H9 (cell line): Measurements from ENCODE around the gene DACT2. TPM values are rescaled to one million over a fixed set of nuclear protein-coding genes. Genes with fewer than 3 reads are reported as not detected.

Source experiments
- DNase-seq: peaks from one replicate; pipeline ENCODE4 v3.0.0-alpha.2; 2017
- H2AFZ ChIP-seq: one replicate; pipeline ENCODE4 v1.6.1; 2013; ENCODE audit warnings: mild to moderate bottlenecking, low read length, control low read depth, moderate library complexity
- H2AK5ac ChIP-seq: 2 replicates; pipeline ENCODE4 v1.6.1; 2013; ENCODE audit warnings: low read length, control low read depth, mixed read lengths; ENCODE audit not compliant: insufficient read length
- H2BK120ac ChIP-seq: one replicate; pipeline ENCODE4 v1.6.1; 2013; ENCODE audit warnings: low read depth, mild to moderate bottlenecking, low read length, control low read depth, inconsistent platforms; ENCODE audit not compliant: poor library complexity, severe bottlenecking
- H2BK12ac ChIP-seq: 2 replicates; pipeline ENCODE4 v1.6.1; 2013; ENCODE audit warnings: low read length, control low read depth, mixed read lengths, low read depth; ENCODE audit not compliant: insufficient read length
- H2BK15ac ChIP-seq: 2 replicates; pipeline ENCODE4 v1.6.1; 2013; ENCODE audit warnings: low read depth, low read length, control low read depth
- H2BK20ac ChIP-seq: one replicate; pipeline ENCODE4 v1.6.1; 2013; ENCODE audit warnings: low read depth, mild to moderate bottlenecking, low read length, control low read depth, inconsistent platforms; ENCODE audit not compliant: poor library complexity, severe bottlenecking
- H2BK5ac ChIP-seq: 2 replicates; pipeline ENCODE4 v1.6.1; 2013; ENCODE audit warnings: low read length, control low read depth, mixed read lengths; ENCODE audit not compliant: insufficient read length
- H3K14ac ChIP-seq: 2 replicates; pipeline ENCODE4 v1.6.1; 2013; ENCODE audit warnings: low read length, control low read depth; ENCODE audit not compliant: insufficient read depth
- H3K18ac ChIP-seq: 2 replicates; pipeline ENCODE4 v1.6.1; 2013; ENCODE audit warnings: low read depth, mild to moderate bottlenecking, mixed read lengths, low read length, control low read depth; ENCODE audit not compliant: insufficient read length
- H3K23ac ChIP-seq: 2 replicates; pipeline ENCODE4 v1.6.1; 2013; ENCODE audit warnings: low read length, control low read depth, mixed read lengths, low read depth; ENCODE audit not compliant: insufficient read length
- H3K23me2 ChIP-seq: 2 replicates; pipeline ENCODE4 v1.6.1; 2013; ENCODE audit warnings: low read depth, mild to moderate bottlenecking, mixed read lengths, low read length, control low read depth; ENCODE audit not compliant: insufficient read length, poor library complexity, severe bottlenecking
- H3K27ac ChIP-seq: 2 replicates; pipeline ENCODE4 v1.5.1; 2013; ENCODE audit warnings: low read length, control low read depth, mixed read lengths, low read depth; ENCODE audit not compliant: insufficient read length
- H3K27me3 ChIP-seq: 2 replicates; pipeline ENCODE4 v1.6.1; 2013; ENCODE audit warnings: low read length, control low read depth, inconsistent platforms; ENCODE audit not compliant: insufficient read depth
- H3K4ac ChIP-seq: 2 replicates; pipeline ENCODE4 v1.6.1; 2013; ENCODE audit warnings: low read depth, mild to moderate bottlenecking, control low read depth, inconsistent platforms, low read length, moderate library complexity
- H3K4me1 ChIP-seq: 2 replicates; pipeline ENCODE4 v1.6.1; 2013; ENCODE audit warnings: low read length, control low read depth, inconsistent platforms; ENCODE audit not compliant: insufficient read depth
- H3K4me2 ChIP-seq: 2 replicates; pipeline ENCODE4 v1.6.1; 2013; ENCODE audit warnings: low read length, control low read depth, mixed read lengths; ENCODE audit not compliant: insufficient read length, insufficient read depth
- H3K56ac ChIP-seq: 2 replicates; pipeline ENCODE4 v1.6.1; 2013; ENCODE audit warnings: low read depth, mild to moderate bottlenecking, mixed read lengths, low read length, control low read depth; ENCODE audit not compliant: insufficient read length
- H3K79me1 ChIP-seq: 2 replicates; pipeline ENCODE4 v1.6.1; 2013; ENCODE audit warnings: low read depth, mild to moderate bottlenecking, moderate library complexity, low read length, control low read depth, inconsistent platforms; ENCODE audit not compliant: insufficient read depth, poor library complexity, severe bottlenecking
- H3K79me2 ChIP-seq: 2 replicates; pipeline ENCODE4 v1.6.1; 2013; ENCODE audit warnings: low read length, control low read depth, inconsistent platforms; ENCODE audit not compliant: insufficient read depth
- H3K9ac ChIP-seq: 2 replicates; pipeline ENCODE4 v1.6.1; 2013; ENCODE audit warnings: low read length, control low read depth, mixed read lengths; ENCODE audit not compliant: insufficient read length; ENCODE audit errors: extremely low read depth
- H3K9me3 ChIP-seq: one replicate; pipeline ENCODE4 v1.6.1; 2013; ENCODE audit warnings: low read depth, low read length, inconsistent platforms; ENCODE audit not compliant: control insufficient read depth
- H3T11ph ChIP-seq: one replicate; pipeline ENCODE4 v1.6.1; 2013; ENCODE audit warnings: mild to moderate bottlenecking, low read length, control low read depth, inconsistent platforms
- H4K20me1 ChIP-seq: one replicate; pipeline ENCODE4 v1.6.1; 2013; ENCODE audit not compliant: control insufficient read depth, insufficient read length, insufficient read depth
- H4K5ac ChIP-seq: 2 replicates; pipeline ENCODE4 v1.6.1; 2013; ENCODE audit warnings: low read depth, mild to moderate bottlenecking, mixed read lengths, low read length, control low read depth; ENCODE audit not compliant: insufficient read length
- H4K8ac ChIP-seq: replicated peaks from 2 replicates; pipeline ENCODE4 v1.6.1; 2013; ENCODE audit warnings: low read length, control low read depth, mixed read lengths, low read depth; ENCODE audit not compliant: insufficient read length
- H4K91ac ChIP-seq: 2 replicates; pipeline ENCODE4 v1.6.1; 2013; ENCODE audit warnings: low read depth, mild to moderate bottlenecking, moderate library complexity, mixed read lengths, low read length, control low read depth; ENCODE audit not compliant: insufficient read length
- H3K27ac Mint-ChIP-seq, 3 experiments: 2 replicates in 2 of 3; 3 replicates in 1 of 3; pipeline ENCODE4 v1.8.0; 2020 to 2021; ENCODE audit warnings: mixed read lengths in 3 of 3, mild to moderate bottlenecking in 1 of 3, moderate library complexity in 1 of 3
- H3K27me3 Mint-ChIP-seq: 2 replicates; pipeline ENCODE4 v1.8.0; 2021; ENCODE audit warnings: low read depth, mild to moderate bottlenecking, moderate library complexity, mixed read lengths
- H3K36me3 Mint-ChIP-seq, 3 experiments: 2 replicates in 2 of 3; 3 replicates in 1 of 3; pipeline ENCODE4 v1.8.0; 2020 to 2021; ENCODE audit warnings: low read depth in 3 of 3, mixed read lengths in 3 of 3; ENCODE audit not compliant: insufficient read depth in 1 of 3
- H3K4me1 Mint-ChIP-seq, 2 experiments: 2 replicates each; pipeline ENCODE4 v1.8.0; 2020; ENCODE audit warnings: mixed read lengths in 2 of 2
- H3K4me3 Mint-ChIP-seq, 2 experiments: 2 replicates in 1 of 2; 3 replicates in 1 of 2; pipeline ENCODE4 v1.8.0; 2020 to 2021; ENCODE audit warnings: mild to moderate bottlenecking in 2 of 2, mixed read lengths in 2 of 2, moderate library complexity in 1 of 2
- H3K9me3 Mint-ChIP-seq, 2 experiments: 2 replicates in 1 of 2; 3 replicates in 1 of 2; pipeline ENCODE4 v1.8.0; 2020; ENCODE audit warnings: mild to moderate bottlenecking in 2 of 2, mixed read lengths in 2 of 2, moderate library complexity in 1 of 2
- WGBS: extraction: QIAGEN DNeasy Blood & Tissue Kit; methylation state at CpG from one replicate; pipeline ENCODE4 v1.1.7; 2013; ENCODE audit warnings: missing lambda C conversion rate, low lambda C conversion rate, mixed read lengths; ENCODE audit not compliant: insufficient read length; ENCODE audit errors: extremely low coverage; 5-methylcytosine and 5-hydroxymethylcytosine counted together
- total RNA-seq: library from RNA; stranded (reverse); gene quantifications from 2 replicates; pipeline ENCODE4 v1.2.1, GENCODE V29; 2021
- TF ChIP-seq, protein P1 (sequence below): fragments of 200-600 bp; sonication (generic); conservative IDR thresholded peaks from 3 replicates; pipeline ENCODE4 v1.8.0; 2021; ENCODE audit warnings: antibody characterized with exemption, mild to moderate bottlenecking

DACT2 gene
- total RNA-seq, 1 experiment from 2014 or later, result 1.8 TPM

- Mint-ChIP-seq H3K27ac (peak overlapping the region in 1 of 3 experiments; percentile 64; a peak in 1 of 7 replicates), H3K9me3 (no peaks in the 10 kb centered on the region; a peak in 1 of 5 replicates), H3K4me1 (peaks cover 29 to 37% of the 10 kb centered on the region in 2 experiments), H3K36me3 (peaks cover 0 to 11% (median 11%) of the 10 kb centered on the region in 3 experiments; a peak in 6 of 7 replicates), H3K4me3 (no peak overlapping the region), H3K27me3 (peaks cover 22% of the 10 kb centered on the region)
- no CpG with 5 or more reads among the region's 30 CpGs for WGBS
- H3K23me2 ChIP-seq, result no peaks in the 10 kb centered on the region
- H3K23ac ChIP-seq, result no peak overlapping the region
- no peak overlapping the region for H3K56ac ChIP-seq
- H2BK12ac ChIP-seq, result no peak overlapping the region
- H4K5ac ChIP-seq, result no peak overlapping the region
- H2AFZ ChIP-seq, result no peak overlapping the region
- no peak overlapping the region for H3K9ac ChIP-seq
- H2BK20ac ChIP-seq, result no peak overlapping the region
- TF ChIP-seq, protein P1, sequence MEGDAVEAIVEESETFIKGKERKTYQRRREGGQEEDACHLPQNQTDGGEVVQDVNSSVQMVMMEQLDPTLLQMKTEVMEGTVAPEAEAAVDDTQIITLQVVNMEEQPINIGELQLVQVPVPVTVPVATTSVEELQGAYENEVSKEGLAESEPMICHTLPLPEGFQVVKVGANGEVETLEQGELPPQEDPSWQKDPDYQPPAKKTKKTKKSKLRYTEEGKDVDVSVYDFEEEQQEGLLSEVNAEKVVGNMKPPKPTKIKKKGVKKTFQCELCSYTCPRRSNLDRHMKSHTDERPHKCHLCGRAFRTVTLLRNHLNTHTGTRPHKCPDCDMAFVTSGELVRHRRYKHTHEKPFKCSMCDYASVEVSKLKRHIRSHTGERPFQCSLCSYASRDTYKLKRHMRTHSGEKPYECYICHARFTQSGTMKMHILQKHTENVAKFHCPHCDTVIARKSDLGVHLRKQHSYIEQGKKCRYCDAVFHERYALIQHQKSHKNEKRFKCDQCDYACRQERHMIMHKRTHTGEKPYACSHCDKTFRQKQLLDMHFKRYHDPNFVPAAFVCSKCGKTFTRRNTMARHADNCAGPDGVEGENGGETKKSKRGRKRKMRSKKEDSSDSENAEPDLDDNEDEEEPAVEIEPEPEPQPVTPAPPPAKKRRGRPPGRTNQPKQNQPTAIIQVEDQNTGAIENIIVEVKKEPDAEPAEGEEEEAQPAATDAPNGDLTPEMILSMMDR, result no peak
- no peak overlapping the region for H2AK5ac ChIP-seq
- H2BK120ac ChIP-seq, result no peak overlapping the region
- no peak overlapping the region for H3K27ac ChIP-seq
- H3T11ph ChIP-seq, result no peak overlapping the region
- H3K4ac ChIP-seq, result no peak overlapping the region
- H3K14ac ChIP-seq, result no peak overlapping the region; the same call in 1 of the 2 replicates
- H3K18ac ChIP-seq, result no peak overlapping the region
- no peaks in the 10 kb centered on the region for H3K79me2 ChIP-seq
- H2BK15ac ChIP-seq, result no peak overlapping the region
- no peak for DNase-seq
- H3K9me3 ChIP-seq, result no peaks in the 10 kb centered on the region
- H3K4me1 ChIP-seq, result peaks cover 6% of the 10 kb centered on the region; the same call in 1 of the 2 replicates
- H2BK5ac ChIP-seq, result no peak overlapping the region
- no peak overlapping the region for H4K8ac ChIP-seq
- H3K27me3 ChIP-seq, result no peaks in the 10 kb centered on the region
- no peaks in the 10 kb centered on the region for H3K79me1 ChIP-seq
- H4K20me1 ChIP-seq, result no peaks in the 10 kb centered on the region
- no peak overlapping the region for H4K91ac ChIP-seq
- no peak overlapping the region for H3K4me2 ChIP-seq
Measured at GRCh38 chr6:168309183-168309582, 10.4 kb downstream of the DACT2 start.
